Measurements from ENCODE around the gene KIF1A. TPM values are rescaled to one million over a fixed set of nuclear protein-coding genes. Genes with fewer than 3 reads are reported as not detected.

Gene KIF1A
- total and polyA plus RNA-seq, 10 of the 15 experiments (the other 5 are each of a cell fraction or from before 2014, with no cell fraction given), result 0.04 to 0.95 (median 0.06) TPM; not detected in 5

DNA sequence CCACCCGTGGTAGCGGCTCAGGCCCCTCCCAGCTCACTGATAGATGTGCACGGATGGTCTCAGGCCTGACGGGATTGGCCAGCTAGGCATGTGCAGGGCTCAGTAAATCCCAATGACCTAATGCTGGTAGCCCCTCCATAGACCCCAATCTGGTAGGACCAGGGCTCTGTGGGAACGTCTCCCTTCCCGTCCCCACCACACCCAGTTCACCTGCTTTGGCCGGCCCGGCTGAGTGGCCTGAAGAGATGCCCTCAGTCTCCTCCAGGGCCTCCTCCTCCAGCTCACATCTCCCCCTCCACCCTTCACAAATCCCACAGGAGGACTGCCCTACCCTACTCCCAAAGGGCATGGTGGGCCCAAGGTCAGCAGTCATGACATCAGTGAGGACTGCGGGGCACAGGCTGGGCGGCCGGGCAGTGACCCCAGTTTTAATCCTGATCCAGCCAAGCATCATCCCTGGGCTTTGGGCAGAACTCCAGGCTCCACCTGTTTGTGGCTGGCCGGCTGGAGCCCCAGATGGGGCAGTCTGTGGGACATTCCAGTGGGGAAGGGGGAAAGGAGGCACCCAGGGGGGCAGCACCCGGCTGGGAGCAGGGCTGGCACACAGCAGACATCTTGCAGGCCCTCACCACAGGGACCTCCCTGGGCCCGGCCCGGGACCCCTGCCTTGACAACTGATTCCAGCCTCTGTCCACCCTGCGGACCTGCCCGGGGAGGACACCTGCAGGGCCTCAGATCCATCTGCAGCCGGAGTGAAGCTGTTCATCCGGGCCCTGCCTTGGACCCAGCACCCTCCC lies 2.3 kb downstream of the KIF1A start (continued):
- TF ChIP-seq RB1 (IDR thresholded peaks at IDR 0.05; ENCODE audit: borderline replicate concordance) (no peak), POLR2A (IDR thresholded peaks at IDR 0.05; ENCODE audit: low read depth, low read length) (no peak)

DNA sequence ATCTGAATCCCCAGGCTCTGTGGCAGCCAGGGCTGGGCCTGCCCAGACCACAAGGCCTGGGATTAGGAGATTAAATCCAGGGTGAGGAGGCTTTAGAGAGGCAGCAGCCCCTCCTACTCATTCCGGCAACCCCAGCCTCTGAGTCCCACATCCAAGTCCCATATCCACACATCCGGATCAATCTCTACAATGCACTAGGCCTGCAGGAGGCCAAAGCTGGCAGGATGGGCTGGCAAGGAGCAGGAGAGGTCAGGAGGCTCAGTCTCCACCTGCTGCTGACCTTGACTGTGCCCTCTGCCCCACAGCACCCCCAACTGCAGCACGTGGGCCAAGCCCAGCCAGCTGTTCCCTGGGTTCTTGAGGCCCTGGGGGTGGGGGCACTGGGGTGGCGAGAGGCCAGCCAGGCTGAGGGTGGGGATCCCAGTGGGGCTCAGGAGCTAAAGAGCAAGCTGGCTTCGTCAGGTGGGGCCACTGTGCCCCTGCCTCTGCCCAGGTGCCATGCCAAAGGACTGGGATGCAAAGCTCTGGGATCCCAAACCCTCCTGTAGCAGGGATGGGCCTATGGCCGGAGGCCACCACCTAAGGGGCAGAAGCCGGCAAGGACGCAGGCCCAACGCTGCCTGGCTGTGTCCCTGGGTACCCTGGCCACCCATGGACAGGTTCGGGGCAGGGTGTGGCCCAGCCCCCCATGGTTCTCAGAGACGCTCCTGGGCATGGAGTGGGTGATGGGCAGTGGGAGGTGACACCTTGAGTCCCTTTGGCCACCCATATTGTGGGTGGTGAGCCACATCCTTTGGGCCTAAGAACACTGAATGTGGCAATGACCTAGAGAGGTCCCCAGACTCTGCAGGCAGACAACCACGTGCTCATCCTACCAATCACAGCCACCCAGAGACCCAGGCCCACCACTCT lies 3.2 kb downstream of the KIF1A start:
- no peak overlapping the region for H3K27ac ChIP-seq (ENCODE audit: control insufficient read depth, insufficient read depth)
- SMC1A ChIA-PET (ENCODE audit: uncharacterized antibody, unreplicated experiment), result no interaction called here
- H3K27me3 ChIP-seq (replicated peaks in 1 of 2; ENCODE audit: control insufficient read depth in 2 of 2, insufficient read depth in 2 of 2, low read length in 1 of 2), result peaks cover 7 to 9% of the 10 kb centered on the region in 2 experiments
- DNase-seq (ENCODE audit: low read depth, low spot score), result no peak
- H3K4me1 ChIP-seq (ENCODE audit: control insufficient read depth, insufficient read depth, low read length), result no peaks in the 10 kb centered on the region
- 34% methylated on average over 12 of the region's 12 CpGs for WGBS (ENCODE audit: insufficient coverage, insufficient replicate concordance, low lambda C conversion rate, missing lambda C conversion rate)
- POLR2A ChIA-PET, result no interaction called here
- in situ Hi-C loops (cut with MboI) (no loop called here), intact Hi-C loops (cut with micrococcal nuclease; ENCODE audit: unreplicated experiment) (no loop called here)
- no peak for ATAC-seq
- no peak overlapping the region for H3K4me2 ChIP-seq (ENCODE audit: control insufficient read depth, insufficient read depth)
- H3K79me2 ChIP-seq (ENCODE audit: control insufficient read depth, insufficient read depth, low read length), result no peaks in the 10 kb centered on the region
- BruUV-seq (replicated peaks), result no TSS peak
- H4K20me1 ChIP-seq (ENCODE audit: control insufficient read depth, insufficient read depth), result no peaks in the 10 kb centered on the region
- FAIRE-seq, result no peak
- no peak overlapping the region for H3K4me3 ChIP-seq
- H3K9me3 ChIP-seq (replicated peaks; ENCODE audit: control insufficient read depth, insufficient read depth, low read length), result peaks cover 5% of the 10 kb centered on the region; the same call in 1 of the 3 replicates
- H3K36me3 ChIP-seq (ENCODE audit: control insufficient read depth in 2 of 2, insufficient read depth in 2 of 2, low read length in 1 of 2), result no peaks in the 10 kb centered on the region
- H3K9ac ChIP-seq (ENCODE audit: control insufficient read depth, insufficient read depth, low read length), result no peak overlapping the region
- H2AFZ ChIP-seq (ENCODE audit: control insufficient read depth, low read depth, low read length), result no peak overlapping the region
- no peak for TF ChIP-seq SPI1 (IDR thresholded peaks at IDR 0.05; ENCODE audit: borderline replicate concordance, insufficient read depth, low read depth, low read length)
- TF ChIP-seq RAD51 (IDR thresholded peaks at IDR 0.05), result no peak
- TF ChIP-seq ZSCAN29 (IDR thresholded peaks at IDR 0.05), result no peak
- no peak for TF ChIP-seq CBX5 (IDR thresholded peaks at IDR 0.05; ENCODE audit: low read depth)
- TF ChIP-seq CREM (IDR thresholded peaks at IDR 0.05; ENCODE audit: low read depth), result no peak
- no peak for TF ChIP-seq ASH2L (IDR thresholded peaks at IDR 0.05; ENCODE audit: borderline replicate concordance, low read depth)
- TF ChIP-seq YBX1 (IDR thresholded peaks at IDR 0.05), result no peak
- no peak for TF ChIP-seq SIX5 (IDR thresholded peaks at IDR 0.05; ENCODE audit: low read depth, low read length, severe bottlenecking)
- TF ChIP-seq BACH1 (IDR thresholded peaks at IDR 0.05; ENCODE audit: borderline replicate concordance), result no peak
- no peak for TF ChIP-seq PAX8 (IDR thresholded peaks at IDR 0.05)
- TF ChIP-seq ESRRA (IDR thresholded peaks at IDR 0.05; ENCODE audit: low read length), result no peak
- TF ChIP-seq ETV6 (conservative IDR thresholded peaks at IDR 0.05 in 1 of 2, IDR thresholded peaks at IDR 0.05 in 1 of 2; ENCODE audit: borderline replicate concordance in 1 of 2, low read depth in 1 of 2), result no peak
- CTCF ChIA-PET, result no interaction called here
- RAD21 ChIA-PET (ENCODE audit: unreplicated experiment), result no interaction called here
